Type B pancreatic cell (in vitro differentiated cells): Measurements from ENCODE around the gene RAB3C. TPM values are rescaled to one million over a fixed set of nuclear protein-coding genes. Genes with fewer than 3 reads are reported as not detected.

Experiments used
- DNase-seq: peaks from one replicate; pipeline ENCODE4 v3.0.0; 2021; ENCODE audit warnings: mixed read lengths; ENCODE audit not compliant: unreplicated experiment; ENCODE audit errors: extremely low spot score
- H3K27ac Mint-ChIP-seq: 2 replicates; pipeline ENCODE4 v1.8.0; 2021; ENCODE audit warnings: mild to moderate bottlenecking, mixed read lengths
- H3K27me3 Mint-ChIP-seq: 2 replicates; pipeline ENCODE4 v1.8.0; 2021; ENCODE audit warnings: mixed read lengths
- H3K36me3 Mint-ChIP-seq: 2 replicates; pipeline ENCODE4 v1.8.0; 2021; ENCODE audit warnings: mixed read lengths
- H3K4me1 Mint-ChIP-seq: one replicate; pipeline ENCODE4 v1.8.0; 2021; ENCODE audit warnings: mixed read lengths; ENCODE audit not compliant: unreplicated experiment
- H3K4me3 Mint-ChIP-seq: 2 replicates; pipeline ENCODE4 v1.8.0; 2021; ENCODE audit warnings: mild to moderate bottlenecking, mixed read lengths
- H3K9me3 Mint-ChIP-seq: 2 replicates; pipeline ENCODE4 v1.8.0; 2021; ENCODE audit warnings: mixed read lengths
- CTCF ChIP-seq: fragments of 200-600 bp; sonication (generic); conservative IDR thresholded peaks from 2 replicates; pipeline ENCODE4 v1.5.0; 2021; ENCODE audit warnings: antibody characterized with exemption, mild to moderate bottlenecking
- total RNA-seq: library from RNA; stranded (reverse); gene quantifications from 2 replicates; pipeline ENCODE4 v1.2.1, GENCODE V29; 2021; ENCODE audit warnings: low replicate concordance

Gene RAB3C
- total RNA-seq, 1 donor from 2014 or later, result 10.1 TPM

GRCh38 chr5:58761407-58761806 lies 178.5 kb downstream of the RAB3C start:
- Mint-ChIP-seq H3K27ac (no peak overlapping the region), H3K4me1 (peaks cover 6% of the 10 kb centered on the region), H3K9me3 (no peaks in the 10 kb centered on the region), H3K4me3 (no peak overlapping the region), H3K27me3 (no peaks in the 10 kb centered on the region), H3K36me3 (no peaks in the 10 kb centered on the region)
- DNase-seq, result no peak
- no peak for TF ChIP-seq CTCF

GRCh38 chr5:58763390-58763789 lies 180.5 kb downstream of the RAB3C start:
- peaks cover 6% of the 10 kb centered on the region for H3K4me1 Mint-ChIP-seq
- H3K27me3 Mint-ChIP-seq, result no peaks in the 10 kb centered on the region
- no peak overlapping the region for H3K4me3 Mint-ChIP-seq
- no peak overlapping the region for H3K27ac Mint-ChIP-seq
- H3K9me3 Mint-ChIP-seq, result no peaks in the 10 kb centered on the region
- H3K36me3 Mint-ChIP-seq, result no peaks in the 10 kb centered on the region
- TF ChIP-seq CTCF, result no peak
- DNase-seq, result no peak

- no peaks in the 10 kb centered on the region for H3K9me3 Mint-ChIP-seq
- no peak for DNase-seq
- H3K36me3 Mint-ChIP-seq, result no peaks in the 10 kb centered on the region
- no peak overlapping the region for H3K27ac Mint-ChIP-seq
- no peak overlapping the region for H3K4me3 Mint-ChIP-seq
- H3K27me3 Mint-ChIP-seq, result no peaks in the 10 kb centered on the region
- H3K4me1 Mint-ChIP-seq, result peaks cover 6% of the 10 kb centered on the region
- no peak for TF ChIP-seq CTCF
These were observed 181.3 kb downstream of the RAB3C start for GRCh38 chr5:58764199-58764598.

GRCh38 chr5:58765058-58765457 lies 182.2 kb downstream of the RAB3C start:
- H3K9me3 Mint-ChIP-seq, result no peaks in the 10 kb centered on the region
- H3K27me3 Mint-ChIP-seq, result no peaks in the 10 kb centered on the region
- H3K4me3 Mint-ChIP-seq, result no peak overlapping the region
- H3K4me1 Mint-ChIP-seq, result peaks cover 6% of the 10 kb centered on the region
- no peaks in the 10 kb centered on the region for H3K36me3 Mint-ChIP-seq
- H3K27ac Mint-ChIP-seq, result no peak overlapping the region
- no peak for DNase-seq
- TF ChIP-seq CTCF, result no peak

GRCh38 chr5:58767104-58767503 lies 184.2 kb downstream of the RAB3C start:
- H3K4me3 Mint-ChIP-seq, result no peak overlapping the region
- peaks cover 6% of the 10 kb centered on the region for H3K4me1 Mint-ChIP-seq
- no peaks in the 10 kb centered on the region for H3K27me3 Mint-ChIP-seq
- no peaks in the 10 kb centered on the region for H3K9me3 Mint-ChIP-seq
- no peaks in the 10 kb centered on the region for H3K36me3 Mint-ChIP-seq
- DNase-seq, result no peak
- no peak for TF ChIP-seq CTCF
- H3K27ac Mint-ChIP-seq, result no peak overlapping the region

GRCh38 chr5:58770136-58770535 lies 187.3 kb downstream of the RAB3C start:
- Mint-ChIP-seq H3K27me3 (peaks cover 8% of the 10 kb centered on the region), H3K4me1 (peaks cover 6% of the 10 kb centered on the region), H3K9me3 (no peaks in the 10 kb centered on the region), H3K36me3 (no peaks in the 10 kb centered on the region), H3K4me3 (no peak overlapping the region), H3K27ac (no peak overlapping the region)
- no peak for TF ChIP-seq CTCF
- DNase-seq, result no peak
